HCT116 (cell line): ENCODE results near the gene PSTPIP1. TPM values are rescaled to one million over a fixed set of nuclear protein-coding genes. Genes with fewer than 3 reads are reported as not detected.

Source experiments
- ATAC-seq: fragments of 200-7000 bp; cut with Tn5 transposase; 2 replicates; pipeline ENCODE4 v1.9.1; 2020; ENCODE audit warnings: mild to moderate bottlenecking, moderate library complexity
- BruUV-seq: library from RNA; stranded (reverse); fragments of 400-500 nt; replicated peaks from 2 replicates; lab custom pipeline; 2021; lab: Mats Ljungman, UMichigan
- CTCF ChIA-PET: fragments of 300-600 bp; sonication (Branson Sonifier 250); formaldehyde crosslinking; loops from one replicate; lab custom pipeline; 2021; ENCODE audit warnings: antibody characterized with exemption; lab: Charles Lee
- POLR2A ChIA-PET: fragments of 300-600, 350-600 bp; sonication (Branson Sonifier 250); formaldehyde crosslinking; loops from one replicate; lab custom pipeline; 2021; ENCODE audit warnings: antibody characterized with exemption; lab: Charles Lee
- RAD21 ChIA-PET, 2 experiments: fragments of 300-600 bp; sonication (Branson Sonifier 250); formaldehyde crosslinking; loops; one replicate each; lab custom pipeline; 2023; ENCODE audit warnings: low total read pairs in 2 of 2; ENCODE audit not compliant: uncharacterized antibody in 2 of 2, unreplicated experiment in 2 of 2, low non-redundant PET in 1 of 2; lab: Charles Lee
- DNase-seq: peaks from one replicate; pipeline ENCODE4 v3.0.0-alpha.2; 2010; ENCODE audit warnings: low read depth, low spot score
- H2AFZ ChIP-seq: fragments of 200-600 bp; shearing (Covaris generic), sonication (generic); 2 replicates; pipeline ENCODE4 v1.6.1; 2017; ENCODE audit warnings: low read depth, mixed run types, mixed read lengths, antibody characterized with exemption, low read length; ENCODE audit not compliant: poor library complexity, severe bottlenecking
- H3K27ac ChIP-seq: 2 replicates; pipeline ENCODE4 v1.5.1; 2012; ENCODE audit warnings: low read depth, low read length
- H3K27me3 ChIP-seq: fragments of 200-600 bp; sonication (generic); 2 replicates; pipeline ENCODE4 v1.6.1; 2016; ENCODE audit warnings: mixed run types, low read length, mixed read lengths; ENCODE audit not compliant: insufficient read depth
- H3K36me3 ChIP-seq, 2 experiments: fragments of 200-500 bp in 1 of 2; fragments of 200-600 bp in 1 of 2; sonication (Bioruptor generic) in 1 of 2; sonication (generic) in 1 of 2; 2 replicates each; pipeline versions ENCODE4 v1.5.1 to v1.6.1; 2014 to 2016; ENCODE audit warnings: low read length in 2 of 2, inconsistent platforms in 1 of 2, mixed read lengths in 1 of 2, mixed run types in 1 of 2; ENCODE audit not compliant: insufficient read depth in 2 of 2, control insufficient read depth in 1 of 2
- H3K4me1 ChIP-seq, 2 experiments: fragments of 200-600 bp in 1 of 2; sonication (generic) in 1 of 2; 2 replicates each; pipeline versions ENCODE4 v1.5.1 to v1.6.1; 2012 to 2017; ENCODE audit warnings: low read length in 2 of 2, inconsistent platforms in 1 of 2, mild to moderate bottlenecking in 1 of 2, mixed read lengths in 1 of 2, mixed run types in 1 of 2, moderate library complexity in 1 of 2; ENCODE audit not compliant: insufficient read depth in 2 of 2, control insufficient read depth in 1 of 2
- H3K4me2 ChIP-seq: fragments of 200-600 bp; sonication (generic); 2 replicates; pipeline ENCODE4 v1.6.1; 2017; ENCODE audit warnings: mixed run types, low read length, mixed read lengths
- H3K4me3 ChIP-seq, 2 experiments: fragments of 200-600 bp in 1 of 2; sonication (generic) in 1 of 2; replicated peaks in 1 of 2; 2 replicates each; pipeline ENCODE4 v1.5.1; 2011 to 2016; ENCODE audit warnings: low read length in 2 of 2, control low read depth in 1 of 2, low read depth in 1 of 2, mild to moderate bottlenecking in 1 of 2, mixed read lengths in 1 of 2, mixed run types in 1 of 2
- H3K79me2 ChIP-seq: fragments of 200-600 bp; sonication (generic); 2 replicates; pipeline ENCODE4 v1.6.1; 2017; ENCODE audit warnings: mild to moderate bottlenecking, mixed run types, low read length, moderate library complexity, mixed read lengths; ENCODE audit not compliant: insufficient read depth
- H3K9ac ChIP-seq: fragments of 200-600 bp; sonication (generic); 2 replicates; pipeline ENCODE4 v1.6.1; 2016; ENCODE audit warnings: low read length, mixed read lengths
- H3K9me2 ChIP-seq: fragments of 200-600 bp; sonication (generic), shearing (Covaris generic); 2 replicates; pipeline ENCODE4 v1.6.1; 2017; ENCODE audit warnings: mixed run types, mild to moderate bottlenecking, moderate library complexity; ENCODE audit not compliant: insufficient read depth
- H3K9me3 ChIP-seq, 2 experiments: fragments of 200-500 bp in 1 of 2; fragments of 200-600 bp in 1 of 2; sonication (Bioruptor generic) in 1 of 2; sonication (generic) in 1 of 2; 2 replicates each; pipeline ENCODE4 v1.6.1; 2014 to 2017; ENCODE audit warnings: low read length in 2 of 2, mixed read lengths in 2 of 2, inconsistent platforms in 1 of 2, low read depth in 1 of 2, mild to moderate bottlenecking in 1 of 2, mixed run types in 1 of 2, moderate library complexity in 1 of 2; ENCODE audit not compliant: control insufficient read depth in 1 of 2, insufficient read depth in 1 of 2
- H4K20me1 ChIP-seq: fragments of 200-600 bp; sonication (generic), shearing (Covaris generic); 2 replicates; pipeline ENCODE4 v1.6.1; 2017; ENCODE audit warnings: mixed run types, mild to moderate bottlenecking, moderate library complexity; ENCODE audit not compliant: insufficient read depth
- CEBPB ChIP-seq: IDR thresholded peaks from 2 replicates; pipeline ENCODE4 v1.6.1; 2012; ENCODE audit warnings: low read depth
- EZH2phosphoT487 ChIP-seq: fragments of 200-600 bp; IDR thresholded peaks from 2 replicates; pipeline ENCODE4 v1.6.1; 2018; ENCODE audit warnings: antibody characterized with exemption, borderline replicate concordance
- POLR2A ChIP-seq: IDR thresholded peaks from 2 replicates; pipeline ENCODE4 v1.7.0; 2011; ENCODE audit warnings: borderline replicate concordance; ENCODE audit not compliant: insufficient read depth, insufficient read length; ENCODE audit errors: extremely low read depth
- POLR2AphosphoS5 ChIP-seq: IDR thresholded peaks from 2 replicates; pipeline ENCODE4 v1.6.1; 2011; ENCODE audit warnings: mild to moderate bottlenecking, low read depth, low read length, moderate library complexity
- RAD21 ChIP-seq: IDR thresholded peaks from 2 replicates; pipeline ENCODE4 v1.6.1; 2012; ENCODE audit warnings: low read depth, mild to moderate bottlenecking
- SP1 ChIP-seq: IDR thresholded peaks from 2 replicates; pipeline ENCODE4 v1.6.1; 2012; ENCODE audit warnings: low read depth
- YY1 ChIP-seq: IDR thresholded peaks from 2 replicates; pipeline ENCODE4 v1.6.1; 2011; ENCODE audit warnings: low read length, low read depth, moderate library complexity, mild to moderate bottlenecking; ENCODE audit not compliant: insufficient replicate concordance; ENCODE audit errors: extremely low read depth
- ZNF274 ChIP-seq: fragments of 200-500 bp; sonication (Bioruptor generic); IDR thresholded peaks from 2 replicates; pipeline ENCODE4 v1.6.1; 2014; ENCODE audit warnings: mild to moderate bottlenecking, low read depth, low read length, inconsistent platforms
- intact Hi-C: fragments of 100-400 bp; cut with micrococcal nuclease; formaldehyde crosslinking; loops from 2 replicates; pipeline ENCODE4 v1.10.0; 2022
- total RNA-seq: library from RNA; stranded (reverse); gene quantifications from one replicate; pipeline ENCODE4 v1.2.1, GENCODE V29; 2021; ENCODE audit not compliant: unreplicated experiment
- TF ChIP-seq, protein P1 (sequence below): IDR thresholded peaks from 2 replicates; pipeline ENCODE4 v1.6.1; 2012
- TF ChIP-seq, protein P2 (sequence below): IDR thresholded peaks from 2 replicates; pipeline ENCODE4 v1.6.1; 2011; ENCODE audit warnings: mild to moderate bottlenecking, low read length, moderate library complexity; ENCODE audit not compliant: insufficient replicate concordance; ENCODE audit errors: extremely low read depth

PSTPIP1 gene
- total RNA-seq, 1 experiment from 2014 or later = 0.79 TPM

DNA sequence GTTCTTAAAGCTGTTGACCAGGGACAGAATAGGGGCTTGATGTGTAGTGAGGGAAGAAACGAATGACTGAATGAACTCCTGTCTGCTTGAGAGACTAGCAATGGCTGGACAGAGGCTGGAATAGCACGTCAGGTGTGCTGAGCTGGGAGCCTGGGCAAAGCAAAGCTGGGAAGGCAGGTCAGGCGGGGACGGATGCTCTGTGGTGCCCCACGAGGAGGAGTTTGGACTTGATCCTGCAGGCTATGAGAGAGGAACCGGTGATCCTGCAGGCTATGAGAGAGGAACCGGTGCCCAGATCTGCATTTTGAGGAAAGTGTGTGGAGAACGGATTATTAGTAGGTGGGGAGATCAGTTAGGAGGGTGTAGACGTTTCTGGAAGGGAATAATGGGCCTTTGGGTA lies 31.3 kb upstream of the PSTPIP1 start:
- Histone ChIP-seq H3K4me3 (no peak overlapping the region), H3K36me3 (no peaks in the 10 kb centered on the region), H3K9me3 (no peaks in the 10 kb centered on the region), H4K20me1 (no peaks in the 10 kb centered on the region)
- no peak for TF ChIP-seq POLR2AphosphoS5
- TF ChIP-seq, protein P1, sequence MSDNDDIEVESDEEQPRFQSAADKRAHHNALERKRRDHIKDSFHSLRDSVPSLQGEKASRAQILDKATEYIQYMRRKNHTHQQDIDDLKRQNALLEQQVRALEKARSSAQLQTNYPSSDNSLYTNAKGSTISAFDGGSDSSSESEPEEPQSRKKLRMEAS = no peak
- TF ChIP-seq EZH2phosphoT487 = no peak
- no peak for TF ChIP-seq YY1
- TF ChIP-seq RAD21 = no peak
- no peak for TF ChIP-seq CEBPB
- no peak for TF ChIP-seq ZNF274
- TF ChIP-seq, protein P2, sequence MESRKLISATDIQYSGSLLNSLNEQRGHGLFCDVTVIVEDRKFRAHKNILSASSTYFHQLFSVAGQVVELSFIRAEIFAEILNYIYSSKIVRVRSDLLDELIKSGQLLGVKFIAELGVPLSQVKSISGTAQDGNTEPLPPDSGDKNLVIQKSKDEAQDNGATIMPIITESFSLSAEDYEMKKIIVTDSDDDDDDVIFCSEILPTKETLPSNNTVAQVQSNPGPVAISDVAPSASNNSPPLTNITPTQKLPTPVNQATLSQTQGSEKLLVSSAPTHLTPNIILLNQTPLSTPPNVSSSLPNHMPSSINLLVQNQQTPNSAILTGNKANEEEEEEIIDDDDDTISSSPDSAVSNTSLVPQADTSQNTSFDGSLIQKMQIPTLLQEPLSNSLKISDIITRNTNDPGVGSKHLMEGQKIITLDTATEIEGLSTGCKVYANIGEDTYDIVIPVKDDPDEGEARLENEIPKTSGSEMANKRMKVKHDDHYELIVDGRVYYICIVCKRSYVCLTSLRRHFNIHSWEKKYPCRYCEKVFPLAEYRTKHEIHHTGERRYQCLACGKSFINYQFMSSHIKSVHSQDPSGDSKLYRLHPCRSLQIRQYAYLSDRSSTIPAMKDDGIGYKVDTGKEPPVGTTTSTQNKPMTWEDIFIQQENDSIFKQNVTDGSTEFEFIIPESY = no peak
- no peak for TF ChIP-seq POLR2A
- no peak for TF ChIP-seq SP1
- TF ChIP-seq, all 23 proteins: peak for 0
- no peak overlapping the region for H3K9ac ChIP-seq
- H2AFZ ChIP-seq = no peak overlapping the region
- no peaks in the 10 kb centered on the region for H3K9me2 ChIP-seq
- no TSS peak for BruUV-seq
- H3K27ac ChIP-seq = no peak overlapping the region
- POLR2A ChIA-PET = interaction anchor here (0.6 kb wide), 1 partner anchor 1189 kb away, joined by 3 read pairs; no protein-coding TSS in a partner anchor
- no peaks in the 10 kb centered on the region for H3K79me2 ChIP-seq
- peak; percentile 42; the same call in 1 of the 2 replicates for ATAC-seq
- no peak overlapping the region for H3K4me2 ChIP-seq
- no peaks in the 10 kb centered on the region for H3K27me3 ChIP-seq
- no peaks in the 10 kb centered on the region for H3K4me1 ChIP-seq
- no peak for DNase-seq
- intact Hi-C loops = no loop called here
- RAD21 ChIA-PET = no interaction called here
- CTCF ChIA-PET = no interaction called here
